Esophagus squamous epithelium (tissue), 5 donors: ENCODE measurements around the gene LRP1. TPM values are rescaled to one million over a fixed set of nuclear protein-coding genes. Genes with fewer than 3 reads are reported as not detected.

Source experiments
- DNase-seq: peaks from one replicate; lab custom pipeline; 2025; lab: John Stamatoyannopoulos, UW
- H3K27ac ChIP-seq, 4 donors: fragments of 200-600 bp; sonication (generic); one replicate each; pipeline ENCODE4 v1.5.1; 2016 to 2019; ENCODE audit warnings: mild to moderate bottlenecking in 1 of 4
- H3K27me3 ChIP-seq, 4 donors: fragments of 200-600 bp; sonication (generic); 1 replicate in 3 of 4; 2 replicates in 1 of 4; pipeline versions ENCODE4 v1.5.1 to v1.6.0; 2017 to 2021; ENCODE audit warnings: antibody characterized with exemption in 1 of 4
- H3K36me3 ChIP-seq, 3 donors: fragments of 200-600 bp; sonication (generic); one replicate each; pipeline ENCODE4 v1.5.1; 2016 to 2019
- H3K4me1 ChIP-seq, 3 donors: fragments of 200-600 bp; sonication (generic); one replicate each; pipeline ENCODE4 v1.5.1; 2017 to 2019
- H3K4me3 ChIP-seq, 4 donors: fragments of 200-600 bp; sonication (generic); 1 replicate in 3 of 4; 2 replicates in 1 of 4; pipeline ENCODE4 v1.5.1; 2016 to 2019; ENCODE audit warnings: mild to moderate bottlenecking in 2 of 4, moderate library complexity in 1 of 4
- H3K9me3 ChIP-seq, 3 donors: fragments of 200-600 bp; sonication (generic); one replicate each; pipeline ENCODE4 v1.5.1; 2016 to 2019
- CTCF ChIP-seq, 6 experiments: fragments of 450-650 bp in 4 of 6; fragments of 200-600 bp in 2 of 6; sonication (generic) in 2 of 6; IDR thresholded peaks; one replicate each; pipeline ENCODE4 v1.5.1; 2016 to 2019; ENCODE audit warnings: antibody characterized with exemption in 6 of 6, mild to moderate bottlenecking in 4 of 6, moderate library complexity in 4 of 6
- POLR2A ChIP-seq, 4 donors: fragments of 450-650 bp; IDR thresholded peaks; one replicate each; pipeline ENCODE4 v1.6.1; 2017; ENCODE audit warnings: antibody characterized with exemption in 4 of 4, mild to moderate bottlenecking in 4 of 4, moderate library complexity in 3 of 4
- WGBS, 2 donors: methylation state at CpG; one replicate each; pipeline ENCODE4 v1.1.5; 2018; 5-methylcytosine and 5-hydroxymethylcytosine counted together
- intact Hi-C: fragments of 100-400 bp; cut with DNase I; formaldehyde crosslinking; loops from one replicate; pipeline ENCODE4 v1.15.0; 2022
- total RNA-seq, 4 donors: library from RNA; depleted of rRNA; stranded (reverse); fragments of >200 nt; gene quantifications; one replicate each; pipeline ENCODE4 v1.1.0, GENCODE V29; 2016
- donor health status: DM: yes; HTN: yes; CAD: no.

LRP1 gene
- total RNA-seq, 4 donors from 2014 or later, result 60.8 to 147 (median 81.9) TPM

GRCh38 chr12:57225680-57226210 is 97.5 kb downstream of the LRP1 start:
- H3K4me3 ChIP-seq, result no peak overlapping the region
- DNase-seq, result no peak
- WGBS, 2 donors, result 62 to 67% methylated on average over 10 to 15 of the region's 18 CpGs

GRCh38 chr12:57226588-57227314 is 98.5 kb downstream of the LRP1 start:
- H3K4me1 ChIP-seq, result peaks cover 27 to 64% (median 28%) of the 10 kb centered on the region in 3 donors
- WGBS, 2 donors, result 17 to 25% methylated on average over 11 to 18 of the region's 35 CpGs

More at GRCh38 chr12:57225680-57226210, 97.5 kb downstream of the LRP1 start:
- intact Hi-C loops, result no loop called here
- H3K4me1 ChIP-seq, result peaks cover 21 to 58% (median 22%) of the 10 kb centered on the region in 3 donors
- H3K36me3 ChIP-seq, result peaks cover 0 to 1% (median 0%) of the 10 kb centered on the region in 3 donors
- no peaks in the 10 kb centered on the region for H3K9me3 ChIP-seq
- peaks cover 0 to 65% (median 20%) of the 10 kb centered on the region in 4 donors for H3K27me3 ChIP-seq
- no peak overlapping the region for H3K27ac ChIP-seq
- no peak for TF ChIP-seq CTCF (IDR thresholded peaks at IDR 0.05)
- no peak for TF ChIP-seq POLR2A (IDR thresholded peaks at IDR 0.05)

GRCh38 chr12:57227315-57228115 is 99.2 kb downstream of the LRP1 start:
- intact Hi-C loops, result no loop called here
- Histone ChIP-seq H3K4me1 (peaks cover 27 to 72% (median 28%) of the 10 kb centered on the region in 3 donors), H3K27me3 (peaks cover 0 to 48% (median 11%) of the 10 kb centered on the region in 4 donors), H3K27ac (no peak overlapping the region), H3K4me3 (no peak overlapping the region), H3K36me3 (peaks cover 10 to 19% (median 11%) of the 10 kb centered on the region in 3 donors), H3K9me3 (no peaks in the 10 kb centered on the region)
- DNase-seq, result no peak
- WGBS, 2 donors, result 62 to 84% methylated on average over 6 to 7 of the region's 8 CpGs
- no peak for TF ChIP-seq POLR2A (IDR thresholded peaks at IDR 0.05)
- TF ChIP-seq CTCF (IDR thresholded peaks at IDR 0.05), result no peak

More at GRCh38 chr12:57226588-57227314, 98.5 kb downstream of the LRP1 start:
- H3K9me3 ChIP-seq, result no peaks in the 10 kb centered on the region
- H3K27ac ChIP-seq, result no peak overlapping the region
- no peak for TF ChIP-seq POLR2A (IDR thresholded peaks at IDR 0.05)
- TF ChIP-seq CTCF (IDR thresholded peaks at IDR 0.05), result no peak
- H3K27me3 ChIP-seq, result peaks cover 0 to 55% (median 11%) of the 10 kb centered on the region in 4 donors
- no peak for DNase-seq
- H3K4me3 ChIP-seq, result peak overlapping the region in 2 of 4 donors; percentile 9 to 34
- intact Hi-C loops, result no loop called here
- peaks cover 3 to 11% (median 4%) of the 10 kb centered on the region in 3 donors for H3K36me3 ChIP-seq

GRCh38 chr12:57229046-57229633 is 100.9 kb downstream of the LRP1 start:
- 8 to 12% methylated on average over 9 of the region's 9 CpGs for WGBS, 2 donors
- Histone ChIP-seq H3K4me1 (peaks cover 27 to 88% (median 28%) of the 10 kb centered on the region in 3 donors), H3K9me3 (no peaks in the 10 kb centered on the region)

More at GRCh38 chr12:57229046-57229633, 100.9 kb downstream of the LRP1 start:
- DNase-seq, result no peak
- intact Hi-C loops, result no loop called here
- no peak for TF ChIP-seq POLR2A (IDR thresholded peaks at IDR 0.05)
- TF ChIP-seq CTCF (IDR thresholded peaks at IDR 0.05), result peak in 4 of 6 experiments; percentile 25 to 40 (median 30)
- Histone ChIP-seq H3K36me3 (peaks cover 15 to 35% (median 27%) of the 10 kb centered on the region in 3 donors), H3K27me3 (peaks cover 0 to 31% (median 7%) of the 10 kb centered on the region in 4 donors), H3K4me3 (peak overlapping the region; percentile 67 to 84 (median 70)), H3K27ac (peak overlapping the region in 3 of 4 donors; percentile 77 to 85 (median 78))
